NCI-H2081 treated with DMSO at 0.1 percent for 48 hours (cell line): ENCODE measurements around the gene BAMBI.
"Not testable (repeated sequence)": the region's sequence is repeated elsewhere in the genome, so short reads cannot be mapped to it uniquely, and the experiment has no call there.

Experiments used
- DNase-seq: peaks from one replicate; lab custom pipeline; 2025; lab: John Stamatoyannopoulos, UW

BAMBI gene

GRCh38 chr10:28676968-28677887, at the start of gene BAMBI:
Gene BAMBI (plus strand): TSS chr10:28677521. CDS start chr10:28677898, 377 bp downstream.
- DNase-seq = no peak

GRCh38 chr10:28628184-28628893, 49.0 kb upstream of the BAMBI start:
- peak; percentile 14 for DNase-seq

GRCh38 chr10:28631896-28632583, 45.3 kb upstream of the BAMBI start:
- no peak for DNase-seq

GRCh38 chr10:28632584-28632945, 44.8 kb upstream of the BAMBI start:
- DNase-seq = no peak

- DNase-seq = no peak
These were observed 43.6 kb upstream of the BAMBI start for GRCh38 chr10:28633750-28634149.

GRCh38 chr10:28637346-28637745, 40.0 kb upstream of the BAMBI start:
- no peak for DNase-seq

- no peak for DNase-seq
These were observed 38.9 kb upstream of the BAMBI start for GRCh38 chr10:28638392-28638791.

- no peak for DNase-seq
These were observed 36.8 kb upstream of the BAMBI start for GRCh38 chr10:28640551-28640950.

GRCh38 chr10:28644647-28645046, 32.7 kb upstream of the BAMBI start:
- no peak for DNase-seq

- DNase-seq = no peak
These were observed 25.2 kb upstream of the BAMBI start for GRCh38 chr10:28652106-28652505.

GRCh38 chr10:28652703-28653102, 24.6 kb upstream of the BAMBI start:
- no peak for DNase-seq

GRCh38 chr10:28658824-28659223, 18.5 kb upstream of the BAMBI start:
- DNase-seq = not testable (repeated sequence)

- DNase-seq = no peak
These were observed 16.3 kb upstream of the BAMBI start for GRCh38 chr10:28661035-28661434.

- peak; percentile 16 for DNase-seq
These were observed 13.5 kb upstream of the BAMBI start for GRCh38 chr10:28663576-28664368.

GRCh38 chr10:28664369-28664740, 13.0 kb upstream of the BAMBI start:
- no peak for DNase-seq

- no peak for DNase-seq
These were observed 10.4 kb upstream of the BAMBI start for GRCh38 chr10:28666751-28667467.

- DNase-seq = no peak
These were observed 8.7 kb upstream of the BAMBI start for GRCh38 chr10:28668363-28669226.

GRCh38 chr10:28669227-28670173, 7.8 kb upstream of the BAMBI start:
- no peak for DNase-seq

- no peak for DNase-seq
These were observed 2.5 kb upstream of the BAMBI start for GRCh38 chr10:28674782-28675181.
